ENCODE results near the gene C12orf76. TPM values are rescaled to one million over a fixed set of nuclear protein-coding genes. Genes with fewer than 3 reads are reported as not detected.

C12orf76 gene
- total and polyA plus RNA-seq, 2 of the 13 experiments (the other 11 are each of a cell fraction or from before 2014, with no cell fraction given), result 15.8 to 38.4 TPM

- TF ChIP-seq HNF4G (IDR thresholded peaks at IDR 0.05; ENCODE audit: borderline replicate concordance, low read depth, low read length), result peak; percentile 39; the same call in 1 of the 2 replicates
- TF ChIP-seq HNF4G (CRISPR knock-in tag; IDR thresholded peaks at IDR 0.05; ENCODE audit: borderline replicate concordance, low read depth), result no peak; the same call in 1 of the 2 replicates
- TF ChIP-seq HNRNPL (IDR thresholded peaks at IDR 0.05; ENCODE audit: low read depth, low read length), result no peak
- no peak for TF ChIP-seq ZNF441 (CRISPR knock-in tag; IDR thresholded peaks at IDR 0.05; ENCODE audit: borderline replicate concordance)
- TF ChIP-seq ZNF550 (CRISPR knock-in tag; IDR thresholded peaks at IDR 0.05; ENCODE audit: borderline replicate concordance), result no peak
- TF ChIP-seq HINFP (CRISPR knock-in tag; IDR thresholded peaks at IDR 0.05; ENCODE audit: low read depth), result no peak
- no peak for TF ChIP-seq ZNF337 (CRISPR knock-in tag; IDR thresholded peaks at IDR 0.05; ENCODE audit: borderline replicate concordance, low read depth)
- TF ChIP-seq BCL6 (CRISPR knock-in tag; IDR thresholded peaks at IDR 0.05), result peak; percentile 60
- no peak for TF ChIP-seq GLMP (CRISPR knock-in tag; IDR thresholded peaks at IDR 0.05; ENCODE audit: borderline replicate concordance)
- peak; percentile 87; the same call in 1 of the 2 replicates for TF ChIP-seq FOXJ3 (CRISPR knock-in tag; IDR thresholded peaks at IDR 0.05; ENCODE audit: borderline replicate concordance)
- TF ChIP-seq GRHL1 (CRISPR knock-in tag; conservative IDR thresholded peaks at IDR 0.05), result no peak
- TF ChIP-seq IKZF5 (CRISPR knock-in tag; IDR thresholded peaks at IDR 0.05), result peak; percentile 61; the same call in 1 of the 2 replicates
- TF ChIP-seq CREB3 (CRISPR knock-in tag; IDR thresholded peaks at IDR 0.05), result no peak
- no peak for TF ChIP-seq ZNF331 (CRISPR knock-in tag; IDR thresholded peaks at IDR 0.05)
- TF ChIP-seq ZSCAN30 (CRISPR knock-in tag; IDR thresholded peaks at IDR 0.05), result no peak
- 0 out of 2 replicates have a peak, but pooled peaks have one; percentile 18 for TF ChIP-seq ZNF563 (CRISPR knock-in tag; IDR thresholded peaks at IDR 0.05)
- no peak for TF ChIP-seq SRSF4 (IDR thresholded peaks at IDR 0.05; ENCODE audit: low read depth, low read length, poor library complexity, severe bottlenecking)
- no peak for TF ChIP-seq ZNF138 (CRISPR knock-in tag; IDR thresholded peaks at IDR 0.05; ENCODE audit: low read depth)
- TF ChIP-seq SKIL (CRISPR knock-in tag; IDR thresholded peaks at IDR 0.05; ENCODE audit: borderline replicate concordance), result peak; percentile 10; the same call in 1 of the 2 replicates
- TF ChIP-seq MXD3 (CRISPR knock-in tag; IDR thresholded peaks at IDR 0.05), result no peak
These were observed 12.7 kb downstream of the C12orf76 start (continued) for GRCh38 chr12:110035534-110036104.

Data from HepG2 (cell line).